Inflammatory macrophage treated with lipopolysaccharide for 4 hours (primary cell): Measurements from ENCODE around the gene ACSS3.
"Not testable (repeated sequence)": the region's sequence is repeated elsewhere in the genome, so short reads cannot be mapped to it uniquely, and the experiment has no call there.

ENCODE experiments used
- DNase-seq: peaks from one replicate; pipeline ENCODE4 v3.0.0-alpha.2; 2020

ACSS3 gene

DNA sequence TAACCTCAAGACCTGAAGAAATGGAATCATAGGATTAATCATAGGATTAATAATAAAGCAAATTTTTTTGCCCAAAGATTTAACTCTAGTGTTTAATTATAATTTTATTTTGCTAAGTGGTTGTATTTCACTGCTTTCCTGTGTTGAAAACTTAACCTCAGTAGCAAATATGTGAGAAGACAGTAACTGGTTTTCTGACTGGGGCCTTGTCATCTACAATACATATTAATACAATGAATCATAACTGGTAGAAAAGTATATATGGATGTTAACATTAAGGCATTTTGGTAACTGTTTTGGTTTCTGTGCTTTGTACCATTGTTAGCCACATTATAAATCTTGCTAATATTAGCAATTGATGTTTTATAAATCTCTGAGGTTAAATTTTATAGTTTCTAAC is 92.2 kb downstream of the ACSS3 start:
- no peak for DNase-seq

DNA sequence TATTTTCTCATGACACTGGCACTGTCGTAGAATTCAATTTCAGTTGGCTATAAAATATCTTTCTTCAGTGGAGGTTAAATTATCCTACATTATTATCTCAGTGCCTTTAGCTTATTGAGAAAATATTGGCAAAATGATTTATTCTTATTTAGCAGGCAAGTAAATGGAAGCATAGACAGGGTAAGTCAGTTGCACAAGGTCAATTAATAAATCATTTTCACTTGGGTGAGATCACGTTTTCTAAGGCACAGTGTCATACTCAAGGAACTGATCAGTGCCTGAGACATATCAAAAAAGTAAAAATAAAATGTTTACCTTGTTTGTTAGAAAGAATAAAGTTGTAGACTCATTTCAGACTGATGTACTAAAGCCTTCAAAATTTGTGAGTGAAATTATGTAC is 95.0 kb downstream of the ACSS3 start:
- no peak for DNase-seq

- DNase-seq, result no peak
Observed at GRCh38 chr12:81174664-81175063, 96.8 kb downstream of the ACSS3 start.

GRCh38 chr12:81176796-81177195 is 98.9 kb downstream of the ACSS3 start:
- DNase-seq, result no peak

- no peak for DNase-seq
Observed at GRCh38 chr12:81181691-81182090, 103.8 kb downstream of the ACSS3 start.

DNA sequence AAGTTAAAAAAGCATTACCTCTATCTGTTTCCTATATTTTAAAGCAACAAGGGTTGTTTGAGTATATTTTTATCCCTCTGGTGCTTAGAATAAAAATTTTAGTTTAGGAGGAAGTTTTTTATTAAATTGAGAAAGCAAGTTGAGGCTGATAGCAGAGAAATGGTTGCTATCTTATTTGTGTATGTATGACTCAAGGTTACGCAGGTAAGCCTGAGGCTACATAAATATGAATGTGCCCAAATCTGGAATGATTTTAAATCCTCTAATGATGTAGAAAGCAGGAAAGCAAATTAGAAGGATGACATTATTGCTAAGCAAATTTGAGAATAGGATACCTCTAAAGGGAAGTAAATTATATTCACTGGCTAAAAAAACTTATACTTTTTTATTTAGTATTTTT is 109.8 kb downstream of the ACSS3 start:
- DNase-seq, result no peak

DNA sequence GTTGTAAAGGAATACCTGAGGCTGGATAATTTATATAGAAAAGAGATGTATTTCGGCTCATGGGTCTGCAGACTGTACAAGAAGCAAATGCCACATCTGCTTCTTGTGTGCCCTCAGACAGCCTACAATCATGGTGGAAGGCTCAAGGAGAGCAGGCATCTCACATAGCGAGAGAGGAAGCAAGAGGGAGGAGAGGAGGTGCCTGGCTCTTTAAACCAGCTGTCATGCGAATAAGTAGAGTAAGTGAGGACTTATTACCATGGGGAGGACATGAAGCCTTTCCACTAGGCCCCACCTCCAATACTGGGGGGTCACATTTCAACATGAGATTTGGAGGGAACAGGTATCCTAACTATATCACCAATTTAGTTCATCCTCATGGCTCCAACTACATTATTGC is 118.7 kb downstream of the ACSS3 start:
- DNase-seq, result no peak

GRCh38 chr12:81200561-81200960 is 122.7 kb downstream of the ACSS3 start:
- not testable (repeated sequence) for DNase-seq

DNA sequence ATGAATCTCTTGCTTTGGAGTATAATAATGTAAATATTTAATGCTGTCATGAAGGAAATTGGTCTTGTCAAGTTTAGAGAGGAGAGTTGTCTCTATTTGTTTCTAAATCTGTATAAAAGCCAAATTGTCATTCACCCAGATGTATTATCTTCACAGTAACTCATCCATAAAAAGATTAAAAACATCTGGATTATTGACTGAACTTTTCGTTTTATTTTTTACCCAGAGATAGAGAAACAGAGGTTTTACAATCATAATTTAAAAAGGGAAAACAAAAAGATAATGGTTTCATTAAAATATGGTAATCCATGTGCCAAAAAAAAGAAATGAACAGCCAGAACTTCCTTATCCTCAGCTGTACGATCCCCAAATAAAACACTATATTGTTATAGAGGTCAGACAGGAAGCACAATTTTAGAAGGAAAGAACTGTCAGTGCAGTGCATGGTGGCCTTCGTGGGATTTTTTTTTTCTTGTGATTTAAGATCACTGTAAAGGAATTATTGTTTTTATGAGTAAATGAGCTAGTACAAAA is 125.9 kb downstream of the ACSS3 start:
- DNase-seq, result no peak

GRCh38 chr12:81205416-81205815 is 127.5 kb downstream of the ACSS3 start:
- DNase-seq, result no peak

GRCh38 chr12:81206429-81206828 is 128.6 kb downstream of the ACSS3 start:
- no peak for DNase-seq

DNA sequence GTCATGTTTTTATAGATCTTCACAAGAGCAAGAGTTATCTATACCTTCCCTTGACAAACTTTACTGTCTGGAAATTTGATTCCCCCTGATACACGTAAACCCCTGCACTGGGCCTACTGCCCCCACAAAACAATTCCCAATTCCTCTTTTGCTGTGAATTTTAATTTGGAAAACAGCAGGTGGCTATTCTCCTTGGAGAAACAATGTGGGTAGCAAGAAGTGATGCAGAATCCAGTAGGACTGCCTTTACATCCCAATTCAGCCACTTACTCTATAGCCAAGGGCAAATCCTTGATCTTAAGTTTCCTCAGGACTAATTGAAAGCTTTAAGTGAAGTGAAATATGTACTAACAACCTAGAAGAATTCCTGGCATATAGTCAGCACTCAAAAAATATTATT is 129.3 kb downstream of the ACSS3 start:
- no peak for DNase-seq

DNA sequence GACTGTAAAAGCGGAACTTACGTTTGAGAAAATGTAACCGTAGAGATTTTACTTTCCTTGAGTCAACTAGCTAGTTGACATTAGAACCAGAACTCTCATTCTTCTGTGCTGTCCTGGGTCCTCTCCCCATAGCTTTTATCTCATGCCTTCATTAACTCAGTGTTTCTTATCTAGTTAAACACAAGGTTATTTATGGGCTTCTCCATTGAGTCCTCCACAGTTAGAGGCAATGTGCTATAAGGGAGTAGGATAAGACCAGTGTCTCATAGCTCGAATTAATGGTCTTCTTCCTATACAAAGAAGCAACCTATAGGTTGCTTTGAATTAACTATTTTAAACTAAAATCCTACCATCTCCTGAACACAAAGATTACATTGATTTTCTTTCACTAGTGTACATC is 129.8 kb downstream of the ACSS3 start:
- DNase-seq, result no peak

DNA sequence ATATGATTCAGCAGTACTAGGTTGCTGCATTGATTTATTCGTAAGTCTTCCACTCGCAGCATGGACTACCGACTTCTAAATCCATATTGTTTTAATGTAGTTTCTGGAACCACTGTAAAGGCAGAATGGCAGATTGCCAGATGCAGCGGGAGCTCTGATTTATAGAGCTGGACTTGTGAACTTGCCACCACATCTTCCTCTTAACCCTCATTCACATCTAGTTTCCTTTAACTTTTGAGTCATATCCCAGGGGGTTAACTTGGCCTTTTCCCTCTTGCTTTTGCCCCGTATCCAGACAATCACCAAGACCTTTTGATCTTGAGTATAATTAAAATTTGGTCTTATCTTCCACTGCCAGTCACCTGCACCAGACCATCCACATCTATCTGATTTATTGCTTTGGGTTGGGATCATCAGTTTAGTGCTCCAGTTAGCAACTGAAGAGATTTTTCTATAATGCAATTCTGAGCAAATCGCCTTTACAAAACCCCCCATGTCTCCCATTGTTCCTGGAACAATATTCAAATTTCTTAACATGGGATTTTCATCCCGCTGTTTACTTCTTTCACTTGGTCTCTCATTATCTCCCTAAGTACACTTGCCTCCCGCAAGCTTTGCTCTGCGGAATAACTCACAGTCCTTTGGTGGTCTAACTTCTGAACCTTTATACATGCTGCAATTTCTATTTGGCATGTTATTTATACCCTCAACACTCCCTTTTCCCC is 130.5 kb downstream of the ACSS3 start:
- DNase-seq, result no peak

DNA sequence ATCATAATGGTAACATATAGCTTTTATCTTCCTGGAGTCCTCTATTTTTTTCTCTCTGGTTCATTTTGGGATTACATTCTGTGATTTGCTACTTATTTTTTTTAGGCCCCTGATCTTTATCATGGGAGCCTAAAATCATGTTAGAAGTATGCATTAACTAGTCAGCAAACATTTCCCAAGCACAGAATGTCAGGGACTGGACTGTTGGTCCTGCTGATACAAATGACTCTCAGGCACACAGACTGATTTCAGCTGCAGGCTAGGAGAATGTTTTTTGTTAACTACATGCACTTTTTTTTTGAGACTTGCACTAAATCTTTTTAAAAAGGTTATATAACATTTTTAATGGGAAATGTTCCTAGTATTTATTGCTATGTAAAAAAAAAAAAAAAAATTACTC is 131.1 kb downstream of the ACSS3 start:
- no peak for DNase-seq

DNA sequence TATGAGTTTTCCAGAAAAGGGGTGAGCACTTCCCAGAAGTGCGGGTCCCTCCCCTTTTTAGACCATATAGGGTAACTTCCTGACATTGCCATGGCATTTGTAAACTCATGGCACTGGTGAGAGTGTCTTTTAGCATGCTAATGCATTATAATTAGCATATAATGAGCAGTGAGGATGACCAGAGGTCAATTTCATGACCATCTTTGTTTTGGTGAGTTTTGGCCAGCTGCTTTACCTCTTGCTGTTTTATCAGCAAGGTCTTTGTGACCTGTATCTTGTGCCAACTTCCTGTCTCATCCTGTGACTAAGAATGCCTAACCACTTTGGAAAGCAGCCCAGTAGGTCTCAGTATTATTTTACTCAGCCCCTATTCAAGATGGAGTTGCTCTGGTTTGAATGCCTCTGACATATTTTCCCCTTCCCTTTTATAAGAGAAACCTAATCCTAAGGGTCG is 131.9 kb downstream of the ACSS3 start:
- DNase-seq, result not testable (repeated sequence)

GRCh38 chr12:81211306-81211705 is 133.4 kb downstream of the ACSS3 start:
- no peak for DNase-seq

DNA sequence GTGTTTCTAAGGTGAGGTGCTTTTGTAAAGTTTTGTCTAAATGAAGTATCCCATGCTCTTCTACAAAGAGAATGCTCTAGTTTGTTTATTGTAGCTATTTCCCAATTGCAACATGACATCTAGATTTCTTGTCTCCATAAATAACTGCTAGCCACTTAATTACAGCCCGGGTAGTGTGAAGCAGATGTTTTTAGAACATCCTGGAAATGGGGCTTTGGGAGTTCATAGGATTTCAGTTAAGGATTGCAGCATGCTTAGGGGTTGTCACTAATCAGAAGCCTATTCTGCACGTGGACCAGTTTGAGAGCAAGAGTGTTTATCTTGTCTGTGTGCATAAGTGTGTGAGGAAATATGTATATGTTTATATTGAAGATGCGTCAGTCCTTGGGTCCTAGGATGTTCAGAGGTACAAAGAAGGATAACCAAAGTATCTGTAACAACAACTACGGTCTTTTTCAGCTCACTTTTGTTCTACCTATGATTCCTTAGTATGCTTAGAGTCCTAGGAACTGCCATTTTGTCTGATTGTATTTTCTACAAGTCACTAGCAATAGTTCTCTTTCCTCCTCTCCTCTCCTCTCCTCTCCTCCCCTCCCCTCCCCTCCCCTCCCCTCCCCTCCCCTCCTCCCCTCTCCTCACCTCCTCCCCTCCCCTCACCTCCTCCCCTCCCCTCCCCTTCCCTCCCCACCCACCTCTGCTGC is 135.3 kb downstream of the ACSS3 start:
- no peak for DNase-seq

DNA sequence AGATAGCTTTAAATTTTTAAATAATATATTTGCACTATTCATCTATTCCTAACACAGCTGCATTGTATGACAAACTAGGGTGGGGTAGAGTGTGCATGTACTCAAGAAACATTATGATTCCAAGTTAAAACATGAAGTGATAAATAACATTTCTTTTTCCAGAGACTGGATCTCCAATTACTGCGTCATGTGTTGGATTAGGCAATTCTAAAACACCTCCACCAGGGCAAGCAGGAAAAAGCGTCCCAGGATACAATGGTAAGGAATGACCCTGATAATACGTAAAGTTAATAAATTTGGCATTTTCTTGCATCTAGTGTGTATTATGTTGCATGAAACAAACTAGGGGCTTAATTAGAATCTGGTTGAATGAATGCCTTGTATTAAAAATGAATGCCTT is 138.9 kb downstream of the ACSS3 start:
- no peak for DNase-seq

DNA sequence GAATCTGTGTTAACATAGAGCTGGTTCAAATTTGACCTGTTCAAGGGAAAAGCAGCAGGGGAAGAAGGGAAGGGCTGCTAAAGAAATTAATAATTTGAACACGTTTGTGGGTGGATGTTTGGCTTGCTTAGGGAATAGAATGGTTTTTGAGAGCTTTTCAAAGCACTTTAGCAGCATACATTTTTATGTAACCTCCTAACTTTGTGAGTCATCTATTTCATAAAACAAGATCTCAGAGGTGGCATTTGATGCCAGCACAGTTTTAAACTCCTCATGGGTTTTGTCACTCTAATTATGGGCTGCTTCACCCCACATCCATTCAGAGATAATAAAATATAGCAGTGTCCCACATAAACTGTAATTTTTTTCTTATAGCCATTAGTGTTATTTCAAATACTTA is 143.8 kb downstream of the ACSS3 start:
- no peak for DNase-seq

DNA sequence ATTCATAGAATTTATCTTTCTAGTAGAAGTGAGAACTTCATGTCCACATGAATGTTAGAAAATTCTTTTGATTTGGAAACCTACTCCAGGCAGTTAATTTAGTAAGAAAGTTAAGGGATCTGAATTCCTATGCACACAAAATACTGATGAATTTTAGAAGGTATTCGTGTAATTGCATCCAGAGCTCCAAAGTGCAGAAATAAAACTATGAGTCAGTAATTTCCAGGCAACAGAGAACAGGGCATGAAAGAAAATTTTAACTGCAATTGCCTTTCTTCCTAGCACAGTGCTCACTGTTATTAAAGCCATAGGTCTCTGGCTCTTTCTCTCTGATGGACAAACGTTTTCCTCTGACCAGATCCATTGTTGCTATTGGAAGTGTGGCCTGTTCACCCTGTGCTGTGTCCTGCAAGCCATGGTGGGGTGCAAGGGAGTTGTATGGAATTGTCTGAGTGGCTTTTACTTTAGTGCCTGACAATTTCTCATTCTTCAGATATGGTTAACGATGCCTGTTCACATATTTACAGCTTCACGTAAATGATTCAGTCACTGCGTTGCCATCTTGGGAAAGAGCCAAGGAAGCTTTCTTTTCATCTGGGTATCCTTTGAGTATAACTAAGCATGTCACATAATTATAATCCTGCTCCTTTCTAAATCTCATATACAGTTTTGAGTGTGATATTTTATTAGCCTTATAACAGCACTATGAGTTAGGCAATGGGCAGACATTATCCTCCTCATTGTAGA is 145.1 kb downstream of the ACSS3 start:
- no peak for DNase-seq

DNA sequence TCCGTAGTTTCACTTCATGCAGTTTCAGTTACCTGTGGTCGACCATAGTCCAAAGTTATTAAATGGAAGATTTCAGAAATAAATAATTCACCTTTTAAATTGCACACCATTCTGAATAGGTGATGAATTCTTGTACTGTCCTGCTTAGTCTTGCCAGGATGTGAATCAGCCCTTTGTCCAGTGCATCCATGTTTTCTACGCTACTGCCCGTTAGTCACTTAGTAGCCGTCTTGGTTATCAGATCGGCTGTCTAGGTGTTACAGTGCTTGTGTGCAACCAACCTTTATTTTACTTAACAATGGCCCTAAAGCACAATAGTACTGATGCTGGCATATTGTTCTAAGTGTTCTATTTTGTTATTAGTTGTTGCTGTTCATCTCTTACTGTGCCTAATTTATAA is 146.7 kb downstream of the ACSS3 start:
- DNase-seq, result no peak

- no peak for DNase-seq
Observed at GRCh38 chr12:81229759-81230158, 151.9 kb downstream of the ACSS3 start.
